Measurements from ENCODE around the gene PDE6B. TPM values are rescaled to one million over a fixed set of nuclear protein-coding genes. Genes with fewer than 3 reads are reported as not detected.

The PDE6B gene
- total RNA-seq, 4 donors from 2014 or later, result 0.32 to 5.6 (median 2.9) TPM

DNA sequence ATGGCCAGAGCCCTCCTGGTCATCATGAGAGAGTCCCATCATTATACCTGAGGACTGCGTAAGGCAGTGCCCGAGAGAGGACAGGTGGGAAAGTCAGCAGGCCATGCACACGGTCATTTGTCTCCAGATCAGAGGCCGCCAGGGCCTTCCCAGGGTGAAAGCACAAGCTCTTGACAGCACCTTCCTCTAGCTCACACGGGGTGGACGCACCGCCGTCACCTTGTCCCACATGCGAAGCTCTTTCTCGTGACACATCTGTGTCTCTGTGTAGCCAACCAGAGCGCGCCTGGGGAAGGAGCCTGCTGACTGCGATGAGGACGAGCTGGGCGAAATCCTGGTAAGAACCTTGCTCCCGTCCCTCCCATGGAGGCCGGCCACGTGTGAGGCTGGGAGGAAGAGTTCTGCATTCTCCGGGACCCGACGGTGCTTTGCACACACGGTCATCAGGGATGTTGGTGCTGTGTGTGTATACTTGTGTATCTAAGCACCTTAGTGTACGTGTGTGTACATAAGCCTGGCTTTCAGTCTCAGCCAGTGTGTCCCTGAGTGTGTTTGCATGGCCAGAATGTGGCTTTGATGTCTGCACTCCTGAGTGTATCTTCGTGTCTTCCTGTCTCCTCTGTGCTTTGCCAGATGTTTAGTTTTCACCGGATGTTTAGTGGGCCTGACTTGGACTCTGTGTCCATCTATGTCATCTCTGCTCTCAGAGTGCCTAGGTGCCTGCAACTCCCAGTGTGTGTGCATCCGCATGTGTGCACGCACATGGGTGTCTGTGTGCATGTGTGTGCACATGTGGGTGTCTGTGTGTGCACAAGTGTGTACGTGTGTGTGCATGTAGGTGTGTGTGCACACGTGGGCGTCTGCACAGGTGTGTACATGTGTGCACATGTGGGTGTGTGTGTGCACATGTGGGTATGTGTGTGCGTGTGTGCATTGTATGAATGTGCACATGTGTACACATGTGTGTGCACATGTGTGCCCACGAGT, 33.6 kb downstream of the PDE6B start:
- DNase-seq (ENCODE audit: low spot score) (no peak), ATAC-seq (ENCODE audit: low FRiP score) (no peak)

DNA sequence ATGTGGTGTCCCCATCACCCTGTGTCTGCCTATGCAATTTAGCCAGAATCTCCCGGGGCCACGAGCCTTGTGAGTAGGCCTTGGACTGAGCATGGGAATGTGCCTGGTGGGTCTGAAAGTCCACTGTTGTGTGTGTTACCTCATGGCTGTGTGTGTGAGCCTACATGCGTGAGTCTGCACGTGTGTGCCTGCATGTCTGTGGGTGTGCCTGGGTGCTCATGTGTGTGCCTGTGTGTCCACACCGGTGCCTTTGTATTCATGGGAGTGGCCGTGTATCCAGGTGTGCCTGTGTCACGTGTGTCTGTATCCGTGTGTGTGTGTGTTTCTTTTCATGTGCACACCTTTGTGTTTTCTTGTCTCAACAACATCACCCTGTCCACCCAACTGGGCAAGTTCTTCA, 34.5 kb downstream of the PDE6B start:
- ATAC-seq (ENCODE audit: low FRiP score) (no peak), DNase-seq (ENCODE audit: low spot score) (no peak)

More for the DNA sequence above, 33.6 kb downstream of the PDE6B start:
- TF ChIP-seq, protein P1, sequence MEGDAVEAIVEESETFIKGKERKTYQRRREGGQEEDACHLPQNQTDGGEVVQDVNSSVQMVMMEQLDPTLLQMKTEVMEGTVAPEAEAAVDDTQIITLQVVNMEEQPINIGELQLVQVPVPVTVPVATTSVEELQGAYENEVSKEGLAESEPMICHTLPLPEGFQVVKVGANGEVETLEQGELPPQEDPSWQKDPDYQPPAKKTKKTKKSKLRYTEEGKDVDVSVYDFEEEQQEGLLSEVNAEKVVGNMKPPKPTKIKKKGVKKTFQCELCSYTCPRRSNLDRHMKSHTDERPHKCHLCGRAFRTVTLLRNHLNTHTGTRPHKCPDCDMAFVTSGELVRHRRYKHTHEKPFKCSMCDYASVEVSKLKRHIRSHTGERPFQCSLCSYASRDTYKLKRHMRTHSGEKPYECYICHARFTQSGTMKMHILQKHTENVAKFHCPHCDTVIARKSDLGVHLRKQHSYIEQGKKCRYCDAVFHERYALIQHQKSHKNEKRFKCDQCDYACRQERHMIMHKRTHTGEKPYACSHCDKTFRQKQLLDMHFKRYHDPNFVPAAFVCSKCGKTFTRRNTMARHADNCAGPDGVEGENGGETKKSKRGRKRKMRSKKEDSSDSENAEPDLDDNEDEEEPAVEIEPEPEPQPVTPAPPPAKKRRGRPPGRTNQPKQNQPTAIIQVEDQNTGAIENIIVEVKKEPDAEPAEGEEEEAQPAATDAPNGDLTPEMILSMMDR (IDR thresholded peaks at IDR 0.05), result no peak

DNA sequence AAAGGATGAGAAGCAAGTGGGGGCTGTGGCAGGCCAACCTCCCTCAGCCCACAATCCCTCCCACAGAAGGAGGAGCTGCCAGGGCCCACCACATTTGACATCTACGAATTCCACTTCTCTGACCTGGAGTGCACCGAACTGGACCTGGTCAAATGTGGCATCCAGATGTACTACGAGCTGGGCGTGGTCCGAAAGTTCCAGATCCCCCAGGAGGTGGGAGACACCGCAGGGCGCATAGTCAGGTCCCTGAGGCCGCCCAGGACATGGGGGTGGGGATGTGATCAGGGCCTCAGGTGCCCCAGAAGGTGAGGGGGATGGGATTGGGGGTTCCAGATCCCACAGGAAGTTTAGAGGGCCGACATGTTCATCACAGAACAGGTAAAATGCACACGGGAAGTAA, 35.0 kb downstream of the PDE6B start:
- ATAC-seq (ENCODE audit: low FRiP score), result no peak
- TF ChIP-seq, protein P1 (IDR thresholded peaks at IDR 0.05), result no peak
- no peak for DNase-seq (ENCODE audit: low spot score)

More for the DNA sequence above, 34.5 kb downstream of the PDE6B start:
- TF ChIP-seq, protein P1 (IDR thresholded peaks at IDR 0.05), result no peak

DNA sequence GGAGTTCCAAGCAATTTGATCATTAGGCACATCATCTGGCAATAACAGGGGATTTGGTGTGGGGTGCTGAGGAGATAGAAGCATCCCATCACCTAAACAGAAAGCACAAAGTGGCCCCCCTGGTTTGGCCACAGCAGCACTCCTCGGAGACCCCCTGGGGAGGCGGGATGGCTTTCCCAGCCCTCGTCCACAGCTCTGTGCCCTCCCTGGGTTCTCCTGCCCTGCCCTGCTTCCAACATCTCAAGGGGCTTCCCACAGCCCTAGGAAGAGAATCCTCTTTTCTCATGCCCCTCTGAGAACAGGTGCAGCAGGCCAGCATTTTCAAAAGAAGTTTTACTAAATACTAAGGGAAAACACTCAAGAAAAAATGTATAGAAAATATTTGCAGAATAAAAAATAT, 35.9 kb downstream of the PDE6B start:
- DNase-seq (ENCODE audit: low spot score), result no peak
- no peak for ATAC-seq (ENCODE audit: low FRiP score)
- TF ChIP-seq, protein P1 (IDR thresholded peaks at IDR 0.05), result no peak

DNA sequence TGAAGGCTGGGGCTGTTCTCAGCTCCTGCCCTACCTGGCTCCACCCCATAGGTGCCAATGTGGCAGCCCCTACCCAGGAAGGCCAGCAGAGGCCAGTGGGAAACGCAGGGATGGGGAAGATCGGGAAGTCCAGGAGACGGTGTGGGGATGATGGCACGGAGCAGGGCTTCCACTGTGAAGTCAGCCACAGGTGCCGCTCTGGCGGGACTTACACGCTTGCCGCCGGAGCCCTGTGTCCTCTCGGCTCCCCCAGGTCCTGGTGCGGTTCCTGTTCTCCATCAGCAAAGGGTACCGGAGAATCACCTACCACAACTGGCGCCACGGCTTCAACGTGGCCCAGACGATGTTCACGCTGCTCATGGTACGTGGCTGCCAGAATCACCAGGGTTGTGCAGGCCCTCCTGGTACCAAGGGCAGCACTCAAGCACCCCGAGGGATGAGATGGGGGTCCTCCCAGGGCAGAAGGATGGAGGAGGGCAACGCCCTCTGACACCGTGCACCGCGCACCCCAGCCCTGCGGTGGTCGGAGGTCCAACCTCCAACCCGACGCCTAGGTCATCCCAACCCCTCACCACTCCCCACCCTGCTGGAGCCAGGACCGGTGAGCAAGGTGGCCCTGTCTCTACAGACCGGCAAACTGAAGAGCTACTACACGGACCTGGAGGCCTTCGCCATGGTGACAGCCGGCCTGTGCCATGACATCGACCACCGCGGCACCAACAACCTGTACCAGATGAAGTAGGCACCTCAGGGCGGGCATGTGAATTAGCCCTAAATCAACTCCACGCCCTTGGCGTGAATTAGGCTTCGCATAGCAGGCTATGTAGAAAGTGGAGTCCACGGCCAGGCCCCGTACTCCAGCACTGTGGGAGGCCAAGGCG, 36.7 kb downstream of the PDE6B start:
- DNase-seq (ENCODE audit: low spot score), result no peak
- ATAC-seq (ENCODE audit: low FRiP score), result no peak
- TF ChIP-seq, protein P1 (IDR thresholded peaks at IDR 0.05), result no peak

DNA sequence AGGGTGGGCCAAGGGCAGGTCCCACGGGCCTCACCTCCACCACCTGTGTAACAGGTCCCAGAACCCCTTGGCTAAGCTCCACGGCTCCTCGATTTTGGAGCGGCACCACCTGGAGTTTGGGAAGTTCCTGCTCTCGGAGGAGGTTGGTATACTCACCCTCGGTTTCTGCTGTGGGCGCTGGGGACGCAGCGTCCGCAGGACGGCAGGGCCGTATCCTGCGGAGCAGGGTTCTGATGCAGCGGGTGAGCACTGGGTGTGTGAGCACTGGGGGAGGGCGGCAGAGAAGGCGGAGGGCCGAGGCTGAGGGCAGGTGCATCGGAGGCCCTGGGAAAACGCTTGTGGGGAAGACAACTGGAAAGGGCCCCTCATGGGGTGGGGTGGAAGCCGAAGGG, 37.7 kb downstream of the PDE6B start:
- DNase-seq (ENCODE audit: low spot score) (no peak), ATAC-seq (ENCODE audit: low FRiP score) (peak; percentile 4)
- TF ChIP-seq, protein P1 (IDR thresholded peaks at IDR 0.05), result no peak

Measured in omental fat pad (tissue), 4 donors.